DND-41 (cell line): ENCODE data around the gene HDAC4.

Experiments used
- EZH2 ChIP-seq: IDR thresholded peaks from 3 replicates; pipeline ENCODE4 v1.6.1; 2012; ENCODE audit warnings: borderline replicate concordance, low read depth, mild to moderate bottlenecking, moderate library complexity, low read length, inconsistent platforms; ENCODE audit not compliant: severe bottlenecking
- TF ChIP-seq, protein P1 (sequence below): IDR thresholded peaks from 2 replicates; pipeline ENCODE4 v1.5.1; 2012; ENCODE audit warnings: borderline replicate concordance, low read length, moderate library complexity, mild to moderate bottlenecking; ENCODE audit not compliant: poor library complexity, severe bottlenecking; ENCODE audit errors: extremely low read depth

- TF ChIP-seq EZH2: no peak
- TF ChIP-seq, protein P1, sequence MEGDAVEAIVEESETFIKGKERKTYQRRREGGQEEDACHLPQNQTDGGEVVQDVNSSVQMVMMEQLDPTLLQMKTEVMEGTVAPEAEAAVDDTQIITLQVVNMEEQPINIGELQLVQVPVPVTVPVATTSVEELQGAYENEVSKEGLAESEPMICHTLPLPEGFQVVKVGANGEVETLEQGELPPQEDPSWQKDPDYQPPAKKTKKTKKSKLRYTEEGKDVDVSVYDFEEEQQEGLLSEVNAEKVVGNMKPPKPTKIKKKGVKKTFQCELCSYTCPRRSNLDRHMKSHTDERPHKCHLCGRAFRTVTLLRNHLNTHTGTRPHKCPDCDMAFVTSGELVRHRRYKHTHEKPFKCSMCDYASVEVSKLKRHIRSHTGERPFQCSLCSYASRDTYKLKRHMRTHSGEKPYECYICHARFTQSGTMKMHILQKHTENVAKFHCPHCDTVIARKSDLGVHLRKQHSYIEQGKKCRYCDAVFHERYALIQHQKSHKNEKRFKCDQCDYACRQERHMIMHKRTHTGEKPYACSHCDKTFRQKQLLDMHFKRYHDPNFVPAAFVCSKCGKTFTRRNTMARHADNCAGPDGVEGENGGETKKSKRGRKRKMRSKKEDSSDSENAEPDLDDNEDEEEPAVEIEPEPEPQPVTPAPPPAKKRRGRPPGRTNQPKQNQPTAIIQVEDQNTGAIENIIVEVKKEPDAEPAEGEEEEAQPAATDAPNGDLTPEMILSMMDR: no peak
These were observed 400.2 kb downstream of the HDAC4 start for GRCh38 chr2:239000500-239001073.
